Lower leg skin (tissue), 4 donors: Measurements from ENCODE around the gene SCD. TPM values are rescaled to one million over a fixed set of nuclear protein-coding genes. Genes with fewer than 3 reads are reported as not detected.

ENCODE experiments used
- DNase-seq, 2 donors: peaks; one replicate each; pipeline ENCODE4 v3.0.0-alpha.2; 2019; ENCODE audit warnings: low spot score in 2 of 2
- H3K4me3 ChIP-seq: fragments of 200-600 bp; sonication (generic); 2 replicates; pipeline ENCODE4 v1.5.1; 2017; ENCODE audit warnings: mild to moderate bottlenecking, low read depth; ENCODE audit not compliant: poor library complexity, severe bottlenecking
- CTCF ChIP-seq, 3 donors: fragments of 450-650 bp; IDR thresholded peaks; one replicate each; pipeline ENCODE4 v1.5.1; 2016; ENCODE audit warnings: antibody characterized with exemption in 3 of 3, mild to moderate bottlenecking in 3 of 3, moderate library complexity in 2 of 3
- POLR2A ChIP-seq, 2 donors: fragments of 450-650 bp; IDR thresholded peaks; one replicate each; pipeline ENCODE4 v1.6.1; 2016 to 2017; ENCODE audit warnings: antibody characterized with exemption in 2 of 2, mild to moderate bottlenecking in 1 of 2, moderate library complexity in 1 of 2
- WGBS, 2 donors: methylation state at CpG; one replicate each; pipeline ENCODE4 v1.1.5; 2018; 5-methylcytosine and 5-hydroxymethylcytosine counted together
- intact Hi-C: fragments of 100-400 bp; cut with DNase I; formaldehyde crosslinking; loops from one replicate; pipeline ENCODE4 v1.15.0; 2023; ENCODE audit warnings: low total_unique reads
- total RNA-seq, 4 donors: library from RNA; depleted of rRNA; stranded (reverse); fragments of >200 nt; gene quantifications; one replicate each; pipeline ENCODE4 v1.1.0, GENCODE V29; 2016

SCD gene
- total RNA-seq, 4 donors from 2014 or later: 23.8 to 56.7 (median 32.3) TPM

GRCh38 chr10:100391163-100392002 is 44.4 kb downstream of the SCD start:
- no peak overlapping the region for H3K4me3 ChIP-seq
- WGBS, 2 donors: 73 to 75% methylated on average over 4 of the region's 4 CpGs
- DNase-seq: no peak
- TF ChIP-seq CTCF (IDR thresholded peaks at IDR 0.05) (no peak), POLR2A (IDR thresholded peaks at IDR 0.05) (no peak)
- intact Hi-C loops: no loop called here

GRCh38 chr10:100392686-100393003 is 45.6 kb downstream of the SCD start:
- 88 to 100% methylated on average over 1 of the region's 1 CpG for WGBS, 2 donors
- DNase-seq: no peak
- no peak overlapping the region for H3K4me3 ChIP-seq
- intact Hi-C loops: no loop called here
- no peak for TF ChIP-seq CTCF (IDR thresholded peaks at IDR 0.05)
- TF ChIP-seq POLR2A (IDR thresholded peaks at IDR 0.05): no peak

- no peak overlapping the region for H3K4me3 ChIP-seq
- intact Hi-C loops: no loop called here
- WGBS, 2 donors: 95% methylated on average over 2 of the region's 2 CpGs
- no peak for DNase-seq
- TF ChIP-seq CTCF (IDR thresholded peaks at IDR 0.05) (no peak), POLR2A (IDR thresholded peaks at IDR 0.05) (no peak)
Measured at GRCh38 chr10:100395626-100396025, 48.6 kb downstream of the SCD start.

GRCh38 chr10:100396605-100397004 is 49.6 kb downstream of the SCD start:
- TF ChIP-seq CTCF (IDR thresholded peaks at IDR 0.05) (no peak), POLR2A (IDR thresholded peaks at IDR 0.05) (no peak)
- no peak overlapping the region for H3K4me3 ChIP-seq
- intact Hi-C loops: no loop called here
- WGBS, 2 donors: 95 to 96% methylated on average over 4 of the region's 4 CpGs
- no peak for DNase-seq

DNA sequence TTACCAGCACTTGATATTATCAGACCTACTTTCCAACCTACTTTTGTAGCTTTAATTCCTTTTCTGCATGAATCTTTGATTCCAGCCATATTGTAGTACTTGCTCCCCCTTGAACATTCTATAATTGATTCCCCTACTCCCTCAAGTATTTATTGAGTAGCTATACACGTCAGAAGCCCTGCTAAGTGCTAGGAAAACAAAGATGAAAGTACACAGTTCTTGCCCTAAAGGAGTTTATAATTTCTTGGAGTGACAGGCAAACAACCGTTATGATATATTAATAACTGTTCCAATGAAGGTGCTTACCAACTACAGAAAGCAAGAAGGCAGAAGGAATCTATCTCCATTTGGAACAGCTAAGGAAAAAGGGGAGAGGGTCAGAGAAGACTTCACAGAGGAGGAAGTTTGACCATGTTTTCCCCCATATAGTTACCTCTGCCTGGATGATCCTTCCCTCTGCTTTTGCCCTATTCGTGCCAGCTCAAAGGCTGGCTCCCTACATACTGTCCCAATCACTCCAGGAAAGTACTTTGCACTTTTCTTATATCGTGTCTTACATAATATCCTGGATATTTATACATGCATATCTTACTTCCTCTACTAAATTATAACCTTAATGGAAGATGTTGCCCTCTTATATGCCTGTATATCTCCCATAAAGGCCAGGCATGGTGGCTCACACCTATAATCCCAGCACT is 54.7 kb downstream of the SCD start:
- 58 to 59% methylated on average over 4 of the region's 4 CpGs for WGBS, 2 donors
- TF ChIP-seq CTCF (IDR thresholded peaks at IDR 0.05): no peak
- no peak for TF ChIP-seq POLR2A (IDR thresholded peaks at IDR 0.05)
- no peak overlapping the region for H3K4me3 ChIP-seq
- intact Hi-C loops: no loop called here
- DNase-seq: no peak
